Muscle layer of duodenum (tissue), 2 donors: ENCODE data around the gene AKR1C2.
"Not testable (repeated sequence)": the region's sequence is repeated elsewhere in the genome, so short reads cannot be mapped to it uniquely, and the experiment has no call there.

Experiments
- H3K27ac ChIP-seq: one replicate; pipeline ENCODE4 v1.7.0; 2013; ENCODE audit warnings: mild to moderate bottlenecking, low read length
- H3K27me3 ChIP-seq: one replicate; pipeline ENCODE4 v1.7.0; 2013; ENCODE audit warnings: low read depth, mild to moderate bottlenecking, control low read depth, low read length
- H3K36me3 ChIP-seq, 2 donors: one replicate each; pipeline ENCODE4 v1.7.0; 2013; ENCODE audit warnings: low read length in 2 of 2, control low read depth in 1 of 2, mild to moderate bottlenecking in 1 of 2; ENCODE audit not compliant: insufficient read depth in 2 of 2, control insufficient read depth in 1 of 2
- H3K4me1 ChIP-seq, 2 donors: one replicate each; pipeline ENCODE4 v1.7.0; 2013; ENCODE audit warnings: low read length in 2 of 2, mild to moderate bottlenecking in 2 of 2, control low read depth in 1 of 2, moderate library complexity in 1 of 2; ENCODE audit not compliant: insufficient read depth in 2 of 2, control insufficient read depth in 1 of 2
- H3K4me3 ChIP-seq, 2 donors: one replicate each; pipeline ENCODE4 v1.7.0; 2013; ENCODE audit warnings: low read length in 2 of 2, low read depth in 1 of 2, mild to moderate bottlenecking in 1 of 2
- H3K9me3 ChIP-seq, 2 donors: one replicate each; pipeline ENCODE4 v1.7.0; 2013; ENCODE audit warnings: low read length in 2 of 2, control low read depth in 1 of 2, mild to moderate bottlenecking in 1 of 2; ENCODE audit not compliant: control insufficient read depth in 1 of 2
- donor health status: healthy.

AKR1C2 gene

GRCh38 chr10:4969289-4969688, 34.4 kb downstream of the AKR1C2 start:
- H3K27ac ChIP-seq, H3K9me3 ChIP-seq, H3K4me1 ChIP-seq, H3K4me3 ChIP-seq, H3K27me3 ChIP-seq, H3K36me3 ChIP-seq: not testable (repeated sequence)

GRCh38 chr10:4967189-4967588, 36.5 kb downstream of the AKR1C2 start:
- not testable (repeated sequence) for H3K27ac ChIP-seq

GRCh38 chr10:4965763-4966162, 37.9 kb downstream of the AKR1C2 start:
- not testable (repeated sequence) for H3K4me3 ChIP-seq, H3K27ac ChIP-seq, H3K36me3 ChIP-seq

More at GRCh38 chr10:4967189-4967588, 36.5 kb downstream of the AKR1C2 start:
- not testable (repeated sequence) for H3K9me3 ChIP-seq, H3K4me1 ChIP-seq, H3K4me3 ChIP-seq, H3K27me3 ChIP-seq, H3K36me3 ChIP-seq

DNA sequence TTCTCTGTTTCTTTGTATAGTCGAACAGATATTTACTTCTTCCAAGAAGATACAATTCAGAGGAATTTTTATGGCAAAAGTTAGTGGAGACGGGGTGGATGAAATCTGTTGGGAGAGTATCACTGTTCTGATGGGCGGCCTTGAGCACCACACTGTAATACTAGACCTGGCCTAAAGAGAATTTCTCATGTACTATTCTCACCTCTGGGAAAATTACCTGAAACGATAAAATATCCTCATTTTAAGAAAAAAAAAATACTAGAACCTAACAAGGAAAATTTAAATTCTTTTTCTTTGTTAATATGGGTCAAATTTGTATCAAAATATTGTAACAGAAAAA, 39.9 kb downstream of the AKR1C2 start:
- H3K27ac ChIP-seq, result peak overlapping the region; percentile 20
- H3K27me3 ChIP-seq, result not testable (repeated sequence)
- H3K4me3 ChIP-seq, result peak overlapping the region in 1 of 2 donors; percentile 38

More at GRCh38 chr10:4965763-4966162, 37.9 kb downstream of the AKR1C2 start:
- not testable (repeated sequence) for H3K9me3 ChIP-seq, H3K4me1 ChIP-seq, H3K27me3 ChIP-seq

DNA sequence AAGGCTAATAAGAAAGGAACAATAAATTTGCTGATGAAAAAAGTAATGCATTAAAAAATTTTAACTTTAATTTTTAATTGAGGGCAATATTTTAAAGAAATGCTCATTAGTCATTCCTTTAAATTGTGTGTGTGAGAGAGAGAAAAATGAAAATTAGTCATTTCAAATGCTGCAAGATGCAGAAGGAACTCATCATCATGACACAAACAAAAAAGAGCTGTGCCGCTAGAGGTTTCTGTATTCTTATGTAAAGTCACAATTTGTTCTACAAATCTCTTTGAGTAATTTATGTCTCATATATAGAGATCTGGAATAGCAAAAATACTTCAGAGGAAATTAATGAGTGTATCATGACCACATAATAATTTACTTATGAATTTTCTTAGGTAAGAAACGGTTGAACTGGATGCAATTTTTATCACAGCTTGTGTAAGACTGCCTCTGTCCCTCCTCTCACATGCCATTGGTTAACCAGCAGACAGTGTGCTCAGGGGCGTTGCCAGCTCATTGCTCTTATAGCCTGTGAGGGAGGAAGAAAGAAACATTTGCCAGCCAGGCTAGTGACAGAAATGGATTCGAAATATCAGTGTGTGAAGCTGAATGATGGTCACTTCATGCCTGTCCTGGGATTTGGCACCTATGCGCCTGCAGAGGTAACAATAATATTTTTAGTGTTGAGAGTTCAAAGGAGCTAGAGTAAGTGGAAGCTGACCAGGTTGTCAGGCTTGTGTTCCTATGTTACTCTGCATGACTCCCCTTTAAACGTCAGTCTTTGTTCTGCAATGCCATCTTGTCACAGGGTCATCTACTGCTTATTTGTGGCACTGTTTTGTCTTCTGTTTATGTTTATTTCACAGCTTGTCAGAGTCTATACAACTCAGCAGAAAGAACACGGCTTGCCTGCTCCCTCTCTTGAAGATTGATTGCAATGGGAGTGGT, 40.5 kb downstream of the AKR1C2 start, which contains the start of gene AKR1C1:
AKR1C1 (plus strand) TSS at position 540 of the 939 bp plus-strand sequence; CDS start at position 570, 30 bp downstream.
- not testable (repeated sequence) for H3K36me3 ChIP-seq, H3K4me1 ChIP-seq, H3K27me3 ChIP-seq, H3K9me3 ChIP-seq
- H3K27ac ChIP-seq, result peak within 1 kb of the TSS; percentile 20
- H3K4me3 ChIP-seq, result peak within 1 kb of the TSS; percentile 32 to 38

More for the DNA sequence above, 39.9 kb downstream of the AKR1C2 start:
- H3K4me1 ChIP-seq, H3K36me3 ChIP-seq, H3K9me3 ChIP-seq: not testable (repeated sequence)

DNA sequence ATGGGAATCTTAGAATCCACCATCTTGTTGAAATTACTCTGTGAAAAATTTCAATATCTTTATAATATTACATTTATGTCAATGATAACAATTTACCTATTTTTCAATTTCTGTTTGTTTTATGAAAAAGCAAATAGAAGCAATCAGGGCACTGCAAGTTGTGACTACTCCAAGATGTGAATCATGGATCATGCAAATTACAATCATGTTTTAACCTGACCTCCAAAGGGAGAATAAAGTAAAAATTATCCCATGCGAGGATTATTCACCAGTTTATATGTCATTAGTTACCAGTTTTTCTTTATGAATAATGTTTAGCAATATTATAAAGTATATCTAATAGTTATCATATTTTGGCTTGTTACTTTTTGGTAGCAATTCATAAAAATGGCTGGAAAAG, 41.3 kb downstream of the AKR1C2 start:
- H3K27ac ChIP-seq, H3K27me3 ChIP-seq, H3K36me3 ChIP-seq, H3K4me1 ChIP-seq, H3K9me3 ChIP-seq, H3K4me3 ChIP-seq: not testable (repeated sequence)

DNA sequence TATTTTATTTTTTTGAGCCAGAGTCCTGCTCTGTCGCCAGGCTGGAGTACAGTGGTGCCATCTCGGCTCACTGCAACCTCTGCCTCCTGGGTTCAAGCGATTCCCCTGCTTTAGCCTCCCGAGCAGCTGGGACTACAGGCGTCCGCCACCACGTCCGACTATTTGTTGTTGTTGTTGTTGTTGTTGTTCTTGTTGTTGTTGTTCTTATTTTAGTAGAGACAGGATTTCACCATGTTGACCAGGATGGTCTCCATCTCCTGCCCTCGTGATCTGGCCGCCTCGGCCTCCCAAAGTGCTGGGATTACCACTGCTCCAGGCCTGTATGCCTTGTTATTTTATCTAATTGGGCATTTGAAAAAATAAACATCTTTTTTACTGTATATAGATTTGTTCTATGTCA, 42.1 kb downstream of the AKR1C2 start:
- H3K4me1 ChIP-seq, H3K27ac ChIP-seq, H3K27me3 ChIP-seq, H3K4me3 ChIP-seq, H3K36me3 ChIP-seq, H3K9me3 ChIP-seq: not testable (repeated sequence)

DNA sequence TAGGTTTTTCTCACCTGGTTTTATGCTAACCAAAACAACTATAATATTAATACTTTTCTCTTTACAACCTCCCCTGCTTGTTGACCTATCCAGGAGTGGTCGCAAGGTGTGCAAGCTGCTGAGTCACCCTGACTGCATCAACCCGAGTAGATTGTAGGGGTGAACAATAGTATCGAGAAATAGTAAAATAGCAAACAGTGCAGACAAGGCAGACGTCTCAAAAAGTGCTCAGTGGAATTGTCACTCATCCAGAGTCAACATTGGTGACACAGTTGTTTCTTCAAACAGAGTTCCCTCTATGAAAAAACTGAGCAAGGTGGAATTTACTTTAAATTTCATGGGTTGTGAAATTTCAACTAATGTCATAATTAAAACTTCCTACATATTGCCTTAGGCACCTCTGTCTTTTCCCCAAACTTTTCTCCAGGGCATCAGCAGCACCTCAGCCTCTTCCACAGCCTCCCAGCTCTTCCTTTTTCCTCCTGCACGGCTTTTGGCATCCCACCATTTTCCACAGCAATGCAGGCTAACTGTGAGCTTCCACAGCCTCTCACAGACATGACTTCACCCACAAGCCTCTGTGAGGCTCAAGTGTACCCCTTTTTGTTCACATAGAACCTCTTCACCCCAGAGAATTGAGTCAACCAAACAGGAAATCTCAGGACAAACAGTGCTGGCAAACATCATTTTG, 46.6 kb downstream of the AKR1C2 start:
- H3K27me3 ChIP-seq, H3K4me3 ChIP-seq, H3K9me3 ChIP-seq, H3K27ac ChIP-seq, H3K36me3 ChIP-seq, H3K4me1 ChIP-seq: not testable (repeated sequence)

DNA sequence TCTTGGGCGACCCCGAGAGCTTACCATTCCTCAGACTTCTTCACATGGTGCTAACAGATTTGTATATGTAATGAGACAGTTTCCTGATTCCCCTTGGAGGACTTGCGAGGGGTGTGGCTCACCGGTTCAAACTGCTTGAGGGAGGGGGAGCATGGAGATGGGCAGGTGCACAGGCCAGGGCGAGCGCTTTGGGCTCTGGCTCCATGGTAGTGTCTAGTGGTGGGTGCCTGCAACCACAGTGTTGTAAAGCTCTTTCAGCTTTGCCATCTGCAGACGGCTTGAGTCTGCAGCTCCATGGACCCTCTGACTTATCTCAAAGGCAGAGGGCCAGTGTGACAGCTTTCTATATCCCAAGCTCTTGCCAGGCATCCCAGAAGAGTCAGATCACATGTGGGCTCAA, 47.6 kb downstream of the AKR1C2 start:
- not testable (repeated sequence) for H3K9me3 ChIP-seq, H3K4me3 ChIP-seq, H3K36me3 ChIP-seq, H3K27me3 ChIP-seq, H3K4me1 ChIP-seq, H3K27ac ChIP-seq

DNA sequence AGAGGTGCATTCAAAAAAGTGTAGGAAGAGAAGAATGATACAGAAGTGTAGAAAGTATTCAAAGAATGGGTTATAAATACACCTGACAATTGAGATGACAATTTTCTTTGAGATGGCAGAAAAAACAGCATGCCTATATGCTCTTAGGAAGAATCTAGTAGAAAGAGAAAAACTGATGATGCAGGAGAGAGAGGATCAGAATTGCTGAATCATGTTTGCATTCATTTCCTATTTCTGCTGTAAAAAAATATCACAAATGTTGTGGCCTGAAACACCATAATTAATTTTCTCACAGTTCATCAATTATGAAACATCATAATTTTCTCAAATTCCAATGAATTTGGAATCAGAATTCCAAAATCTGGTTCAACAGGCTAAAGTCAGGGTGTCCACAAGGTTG, 50.3 kb downstream of the AKR1C2 start:
- Histone ChIP-seq H3K4me3 (no peak overlapping the region), H3K4me1 (peaks cover 0 to 8% of the 10 kb centered on the region in 2 donors), H3K36me3 (no peaks in the 10 kb centered on the region), H3K27me3 (no peaks in the 10 kb centered on the region), H3K9me3 (no peaks in the 10 kb centered on the region), H3K27ac (no peak overlapping the region)

GRCh38 chr10:4951512-4952162, 52.0 kb downstream of the AKR1C2 start:
- not testable (repeated sequence) for H3K36me3 ChIP-seq, H3K9me3 ChIP-seq, H3K27me3 ChIP-seq, H3K4me3 ChIP-seq, H3K27ac ChIP-seq
- peaks cover 10 to 20% of the 10 kb centered on the region in 2 donors for H3K4me1 ChIP-seq
